Dermis microvascular lymphatic vessel endothelial cell (primary cell): ENCODE data around the gene MYO1E. TPM values are rescaled to one million over a fixed set of nuclear protein-coding genes. Genes with fewer than 3 reads are reported as not detected.

Experiments
- DNase-seq, 2 donors: peaks; one replicate each; pipeline versions ENCODE4 v3.0.0 to v3.0.0-alpha.2; 2010; ENCODE audit warnings: low read depth in 2 of 2
- total RNA-seq: library from RNA; depleted of rRNA; stranded (reverse); fragments of >200 nt; gene quantifications from 2 replicates; pipeline ENCODE4 v1.2.1, GENCODE V29; 2014

MYO1E gene
- total RNA-seq, 1 donor from 2014 or later: 21.4 TPM

DNA sequence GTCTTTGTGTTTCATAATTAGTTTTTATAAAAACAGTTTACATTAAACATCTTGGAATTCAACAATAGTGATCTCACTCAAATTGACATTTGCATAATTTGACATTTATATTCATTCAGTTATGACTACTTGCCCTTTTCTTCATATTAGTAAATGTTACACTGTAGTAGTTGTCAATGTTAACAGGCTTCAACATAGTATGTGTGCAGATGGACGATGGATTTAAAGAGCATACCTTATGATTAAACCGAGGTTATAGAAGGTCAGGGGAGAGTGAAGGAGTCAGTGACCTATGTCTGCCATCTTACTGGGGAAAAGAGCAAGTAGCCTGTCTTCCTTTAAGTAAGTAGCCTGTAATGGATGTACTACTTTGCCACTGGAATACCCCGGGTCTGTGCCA is 276.2 kb downstream of the MYO1E start:
- DNase-seq: no peak

DNA sequence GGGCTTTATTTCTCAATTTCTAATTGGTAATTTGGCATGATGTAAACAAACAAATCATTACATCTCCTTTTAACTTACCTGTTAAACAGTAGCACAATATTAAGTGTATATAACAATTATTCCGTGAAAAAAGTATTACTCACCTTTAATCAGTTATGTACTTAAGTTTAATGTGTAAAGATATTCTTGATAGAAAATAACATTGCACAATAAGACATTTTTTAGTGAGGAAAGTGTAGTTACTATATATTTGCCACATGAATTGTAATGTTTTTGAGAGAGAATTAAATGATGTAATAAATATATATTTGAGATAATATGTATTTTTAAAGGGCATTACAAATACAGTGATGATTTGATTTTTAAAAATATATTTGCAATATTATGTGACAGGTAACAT is 278.6 kb downstream of the MYO1E start:
- no peak for DNase-seq

DNA sequence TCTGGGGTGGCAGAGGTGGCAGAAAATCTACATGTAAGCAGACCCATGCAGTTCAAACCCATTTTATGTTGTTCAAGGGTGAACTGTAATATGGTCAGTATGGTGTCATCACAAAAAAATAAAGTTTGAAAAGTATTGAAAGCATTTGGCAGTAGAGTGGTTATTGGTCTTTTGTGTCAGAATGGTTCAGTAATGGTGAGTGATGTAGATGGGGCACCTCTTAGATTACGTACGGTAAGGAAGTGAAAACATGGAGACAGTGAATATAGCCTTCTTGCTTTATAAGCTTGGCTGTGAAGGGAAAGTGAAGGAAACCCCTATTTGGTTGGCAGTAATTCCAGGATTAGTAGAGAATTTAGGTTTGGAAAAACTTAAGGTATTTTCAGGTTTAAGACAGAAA is 284.9 kb downstream of the MYO1E start:
- no peak for DNase-seq

Other genes with a start within 250 kb of the MYO1E start
- not detected in 2 replicates for gene LDHAL6B, start 166.0 kb downstream of the MYO1E start, total RNA-seq
- under 0.01 and 0.13 TPM in 2 replicates for gene FAM81A, start 65.3 kb upstream of the MYO1E start, total RNA-seq
- gene GCNT3, start 238.9 kb upstream of the MYO1E start, total RNA-seq: not detected in 2 replicates